ENCODE measurements around the gene KCNJ1. TPM values are rescaled to one million over a fixed set of nuclear protein-coding genes. Genes with fewer than 3 reads are reported as not detected.

Gene KCNJ1
- total RNA-seq, 4 donors from 2014 or later, result not detected

- DNase-seq, result no peak
- no peaks in the 10 kb centered on the region for H3K27me3 ChIP-seq
- no peaks in the 10 kb centered on the region for H3K36me3 ChIP-seq
- H3K4me3 ChIP-seq, result no peak overlapping the region
- peaks cover 0 to 16% (median 0%) of the 10 kb centered on the region in 4 donors for H3K4me1 ChIP-seq
- no peak overlapping the region for H3K27ac ChIP-seq
- TF ChIP-seq CTCF (IDR thresholded peaks at IDR 0.05) (no peak), POLR2A (IDR thresholded peaks at IDR 0.05) (no peak)
- no peaks in the 10 kb centered on the region for H3K9me3 ChIP-seq
Observed at GRCh38 chr11:128837627-128838026, 29.5 kb downstream of the KCNJ1 start.

GRCh38 chr11:128835741-128836430 lies 31.2 kb downstream of the KCNJ1 start:
- Histone ChIP-seq H3K4me3 (no peak overlapping the region), H3K9me3 (no peaks in the 10 kb centered on the region), H3K27me3 (no peaks in the 10 kb centered on the region), H3K27ac (no peak overlapping the region), H3K4me1 (peaks cover 0 to 2% (median 0%) of the 10 kb centered on the region in 4 donors), H3K36me3 (no peaks in the 10 kb centered on the region)
- DNase-seq, result no peak
- TF ChIP-seq CTCF (IDR thresholded peaks at IDR 0.05) (no peak), POLR2A (IDR thresholded peaks at IDR 0.05) (no peak)

GRCh38 chr11:128834157-128834556 lies 32.9 kb downstream of the KCNJ1 start:
- H3K9me3 ChIP-seq, result no peaks in the 10 kb centered on the region
- no peak overlapping the region for H3K4me3 ChIP-seq
- no peaks in the 10 kb centered on the region for H3K36me3 ChIP-seq
- no peaks in the 10 kb centered on the region for H3K4me1 ChIP-seq
- TF ChIP-seq POLR2A (IDR thresholded peaks at IDR 0.05) (no peak), CTCF (IDR thresholded peaks at IDR 0.05) (no peak)
- H3K27me3 ChIP-seq, result no peaks in the 10 kb centered on the region
- DNase-seq, result no peak
- H3K27ac ChIP-seq, result no peak overlapping the region

DNA sequence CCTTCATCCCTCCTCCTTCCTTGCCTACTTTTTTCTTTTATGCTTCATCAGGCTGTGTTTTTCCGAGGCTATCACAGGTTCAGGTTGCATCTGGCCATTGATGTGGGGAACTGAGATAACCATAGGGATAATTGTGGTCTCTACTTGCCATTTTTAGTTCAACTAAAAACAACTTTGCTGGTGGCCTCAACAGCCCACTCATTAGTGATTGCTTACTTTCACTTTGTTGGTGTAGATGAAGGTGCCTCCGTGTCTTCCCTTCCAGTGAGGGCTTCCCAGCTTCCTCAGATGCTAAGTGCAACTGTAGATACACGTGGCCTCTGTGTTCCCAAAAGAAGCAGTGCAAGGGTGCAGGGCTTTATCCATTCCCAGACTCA lies 35.0 kb downstream of the KCNJ1 start:
- H3K9me3 ChIP-seq, result no peaks in the 10 kb centered on the region
- peak overlapping the region in 1 of 4 donors; percentile 68 for H3K27ac ChIP-seq
- TF ChIP-seq CTCF (IDR thresholded peaks at IDR 0.05) (no peak), POLR2A (IDR thresholded peaks at IDR 0.05) (no peak)
- no peak overlapping the region for H3K4me3 ChIP-seq
- no peaks in the 10 kb centered on the region for H3K36me3 ChIP-seq
- no peaks in the 10 kb centered on the region for H3K4me1 ChIP-seq
- DNase-seq, result no peak
- no peaks in the 10 kb centered on the region for H3K27me3 ChIP-seq

GRCh38 chr11:128831174-128832120 lies 35.6 kb downstream of the KCNJ1 start:
- Histone ChIP-seq H3K27ac (peak overlapping the region in 2 of 4 donors; percentile 3 to 68), H3K4me1 (no peaks in the 10 kb centered on the region), H3K9me3 (no peaks in the 10 kb centered on the region), H3K27me3 (no peaks in the 10 kb centered on the region), H3K36me3 (no peaks in the 10 kb centered on the region), H3K4me3 (peak overlapping the region in 3 of 4 donors; percentile 18 to 28 (median 27))
- DNase-seq, result peak; percentile 84 to 94 (median 84)
- TF ChIP-seq CTCF (IDR thresholded peaks at IDR 0.05) (peak; percentile 60 to 92 (median 80)), POLR2A (IDR thresholded peaks at IDR 0.05) (no peak)
